GM12878 (cell line): Measurements from ENCODE around the gene NAALADL2. TPM values are rescaled to one million over a fixed set of nuclear protein-coding genes. Genes with fewer than 3 reads are reported as not detected.
"Not testable (repeated sequence)": the region's sequence is repeated elsewhere in the genome, so short reads cannot be mapped to it uniquely, and the experiment has no call there.

Experiments
- ATAC-seq: fragments of 200-7000 bp; cut with Tn5 transposase; 3 replicates; pipeline ENCODE4 v1.9.1; 2020; ENCODE audit warnings: mild to moderate bottlenecking, moderate library complexity
- BruUV-seq: library from RNA; stranded (reverse); fragments of 400-500 nt; replicated peaks from 2 replicates; lab custom pipeline; 2021; lab: Mats Ljungman, UMichigan
- CTCF ChIA-PET: fragments of 300-600 bp; sonication (Branson Sonifier 250); formaldehyde crosslinking; extraction: SDS; loops from one replicate; lab custom pipeline; 2021; ENCODE audit warnings: inconsistent platforms; lab: Yijun Ruan, JAX
- POLR2A ChIA-PET: fragments of 350-600 bp; formaldehyde crosslinking; extraction: SDS; loops from one replicate; lab custom pipeline; 2021; ENCODE audit warnings: inconsistent platforms; lab: Charles Lee
- RAD21 ChIA-PET: fragments of 300-600 bp; sonication (Branson Sonifier 250); formaldehyde crosslinking; loops from one replicate; lab custom pipeline; 2023; ENCODE audit warnings: antibody characterized with exemption; ENCODE audit not compliant: unreplicated experiment; lab: Charles Lee
- SMC1A ChIA-PET: fragments of 300-600 bp; sonication (Branson Sonifier 250); formaldehyde crosslinking; loops from one replicate; lab custom pipeline; 2023; ENCODE audit not compliant: unreplicated experiment, uncharacterized antibody; lab: Charles Lee
- DNase-seq: peaks from one replicate; pipeline ENCODE4 v3.0.0-alpha.2; 2011; ENCODE audit warnings: low read depth, low spot score
- FAIRE-seq: peaks from 3 replicates; lab custom pipeline; 2011; peaks lifted over from hg19 to GRCh38; lab: Jason Lieb, UNC
- H2AFZ ChIP-seq: 2 replicates; pipeline ENCODE4 v1.6.0; 2011; ENCODE audit warnings: low read depth, low read length, control low read depth; ENCODE audit not compliant: control insufficient read depth
- H3K27ac ChIP-seq: 2 replicates; pipeline ENCODE4 v1.5.1; 2011; ENCODE audit warnings: control low read depth; ENCODE audit not compliant: control insufficient read depth, insufficient read depth
- H3K27me3 ChIP-seq, 2 experiments: replicated peaks in 1 of 2; 2 replicates each; pipeline versions ENCODE4 v1.6.0 to v1.6.1; 2011; ENCODE audit warnings: low read length in 1 of 2; ENCODE audit not compliant: control insufficient read depth in 2 of 2, insufficient read depth in 2 of 2
- H3K36me3 ChIP-seq, 2 experiments: 2 replicates each; pipeline ENCODE4 v1.5.1; 2011; ENCODE audit warnings: low read length in 1 of 2; ENCODE audit not compliant: control insufficient read depth in 2 of 2, insufficient read depth in 2 of 2
- H3K4me1 ChIP-seq: 2 replicates; pipeline ENCODE4 v1.6.1; 2011; ENCODE audit warnings: mild to moderate bottlenecking, low read length, moderate library complexity, mixed read lengths; ENCODE audit not compliant: control insufficient read depth, insufficient read depth
- H3K4me2 ChIP-seq: 2 replicates; pipeline ENCODE4 v1.6.0; 2011; ENCODE audit warnings: control low read depth; ENCODE audit not compliant: control insufficient read depth, insufficient read depth
- H3K4me3 ChIP-seq: fragments of 200-600 bp; sonication (generic); 2 replicates; pipeline ENCODE4 v1.5.1; 2016
- H3K79me2 ChIP-seq: 2 replicates; pipeline ENCODE4 v1.6.0; 2011; ENCODE audit warnings: low read length; ENCODE audit not compliant: control insufficient read depth, insufficient read depth
- H3K9ac ChIP-seq: 2 replicates; pipeline ENCODE4 v1.8.0; 2011; ENCODE audit warnings: low read length, control low read depth, mixed read lengths; ENCODE audit not compliant: control insufficient read depth, insufficient read depth
- H3K9me3 ChIP-seq: replicated peaks from 3 replicates; pipeline ENCODE4 v1.5.1; 2011; ENCODE audit warnings: mild to moderate bottlenecking, low read length; ENCODE audit not compliant: control insufficient read depth, insufficient read depth
- H4K20me1 ChIP-seq: 2 replicates; pipeline ENCODE4 v1.6.0; 2011; ENCODE audit not compliant: control insufficient read depth, insufficient read depth
- BCLAF1 ChIP-seq: fragments of 450-650 bp; IDR thresholded peaks from 2 replicates; pipeline ENCODE4 v1.6.1; 2017; ENCODE audit warnings: antibody characterized with exemption, mild to moderate bottlenecking, moderate library complexity
- BMI1 ChIP-seq: fragments of 450-650 bp; IDR thresholded peaks from 2 replicates; pipeline ENCODE4 v1.6.1; 2016; ENCODE audit warnings: mild to moderate bottlenecking, moderate library complexity, borderline replicate concordance
- CEBPB ChIP-seq, 2 experiments: fragments of 150-350 bp in 1 of 2; IDR thresholded peaks; 2 replicates each; pipeline ENCODE4 v1.6.1; 2012 to 2014; ENCODE audit warnings: low read depth in 2 of 2, low read length in 2 of 2, borderline replicate concordance in 1 of 2, inconsistent platforms in 1 of 2
- EGR1 ChIP-seq, 2 experiments: IDR thresholded peaks; 1 replicate in 1 of 2; 2 replicates in 1 of 2; pipeline ENCODE4 v1.6.1; 2011 to 2012; ENCODE audit warnings: low read depth in 2 of 2, low read length in 2 of 2, borderline replicate concordance in 1 of 2, mild to moderate bottlenecking in 1 of 2, moderate library complexity in 1 of 2
- NFXL1 ChIP-seq: fragments of 450-650 bp; IDR thresholded peaks from 2 replicates; pipeline ENCODE4 v1.6.1; 2017; ENCODE audit warnings: antibody characterized with exemption, mild to moderate bottlenecking, borderline replicate concordance
- RELA ChIP-seq: fragments of 450-650 bp; IDR thresholded peaks from 2 replicates; pipeline ENCODE4 v1.8.0; 2014; ENCODE audit warnings: borderline replicate concordance; ENCODE audit not compliant: partially characterized antibody
- SIX5 ChIP-seq: IDR thresholded peaks from 2 replicates; pipeline ENCODE4 v1.6.1; 2011; ENCODE audit warnings: mild to moderate bottlenecking, low read depth, low read length, moderate library complexity; ENCODE audit not compliant: severe bottlenecking
- SKIL ChIP-seq: fragments of 450-650 bp; IDR thresholded peaks from 2 replicates; pipeline ENCODE4 v1.6.1; 2017; ENCODE audit warnings: mild to moderate bottlenecking, low read depth, inconsistent platforms; ENCODE audit not compliant: poor library complexity, severe bottlenecking
- SMAD5 ChIP-seq: IDR thresholded peaks from 2 replicates; pipeline ENCODE4 v1.6.1; 2016; ENCODE audit warnings: antibody characterized with exemption, low read depth
- WGBS: methylation state at CpG from one replicate; pipeline ENCODE4 v1.1.6; 2016; ENCODE audit warnings: low lambda C conversion rate; ENCODE audit not compliant: insufficient replicate concordance, insufficient coverage; ENCODE audit errors: missing lambda C conversion rate; 5-methylcytosine and 5-hydroxymethylcytosine counted together
- in situ Hi-C: fragments of 300-500 bp; cut with MboI; formaldehyde crosslinking; loops from 9 replicates; pipeline ENCODE4 v1.14.3; 2018; ENCODE audit warnings: mixed read lengths
- intact Hi-C: fragments of 100-400 bp; cut with micrococcal nuclease; formaldehyde crosslinking; loops from one replicate; pipeline ENCODE4 v1.14.2; 2022; ENCODE audit not compliant: unreplicated experiment
- polyA plus RNA-seq, 11 experiments: library from polyadenylated mRNA; depleted of rRNA in 4 of 11; unstranded in 6 of 11; stranded (reverse) in 5 of 11; fragments of >200 nt; fragmentation: Nextera tagmentation in 4 of 11; fragmentation: Illumina TruSeq in 1 of 11; extraction: Ambion mirVana in 4 of 11; extraction: Trizol in 1 of 11; gene quantifications; 1 replicate in 1 of 11; 2 replicates in 10 of 11; pipeline versions ENCODE4 v1.2.1 to v1.2.3, GENCODE V29; 2011 to 2016; ENCODE audit warnings: inconsistent platforms in 2 of 11, missing spikeins in 2 of 11, low read depth in 1 of 11
- total RNA-seq, 4 experiments: library from RNA; depleted of rRNA in 3 of 4; stranded (reverse); fragments of >200 nt in 3 of 4; fragmentation: Illumina TruSeq in 1 of 4; extraction: Trizol in 1 of 4; gene quantifications; 2 replicates each; pipeline versions ENCODE4 v1.2.1 to v1.2.3, GENCODE V29; 2013 to 2021

The NAALADL2 gene
- total and polyA plus RNA-seq, 10 of the 15 experiments (the other 5 are each of a cell fraction or from before 2014, with no cell fraction given): 0.06 to 10.8 (median 0.46) TPM

GRCh38 chr3:175087128-175087527 lies 228.0 kb downstream of the NAALADL2 start:
- H3K79me2 ChIP-seq, BruUV-seq, H3K36me3 ChIP-seq, H3K9ac ChIP-seq, RAD21 ChIA-PET, H3K4me3 ChIP-seq, H3K27me3 ChIP-seq, ATAC-seq, DNase-seq, POLR2A ChIA-PET, CTCF ChIA-PET, H2AFZ ChIP-seq, in situ Hi-C loops, intact Hi-C loops, H3K27ac ChIP-seq, H3K9me3 ChIP-seq, SMC1A ChIA-PET, H4K20me1 ChIP-seq, FAIRE-seq, H3K4me2 ChIP-seq, H3K4me1 ChIP-seq: not testable (repeated sequence)
- WGBS: 41% methylated on average over 17 of the region's 19 CpGs

GRCh38 chr3:175088766-175089380 lies 229.7 kb downstream of the NAALADL2 start:
- 22% methylated on average over 3 of the region's 3 CpGs for WGBS
- H3K27me3 ChIP-seq: no peaks in the 10 kb centered on the region
- no peak overlapping the region for H3K4me3 ChIP-seq
- DNase-seq (no peak), FAIRE-seq (no peak), ATAC-seq (no peak)
- SMC1A ChIA-PET: no interaction called here
- RAD21 ChIA-PET: no interaction called here
- in situ Hi-C loops: no loop called here
- H3K27ac ChIP-seq: no peak overlapping the region
- no TSS peak for BruUV-seq
- no peaks in the 10 kb centered on the region for H3K4me1 ChIP-seq
- POLR2A ChIA-PET: no interaction called here
- H3K79me2 ChIP-seq: no peaks in the 10 kb centered on the region
- H3K4me2 ChIP-seq: no peak overlapping the region
- CTCF ChIA-PET: no interaction called here
- no peak overlapping the region for H3K9ac ChIP-seq
- intact Hi-C loops: no loop called here
- no peak overlapping the region for H2AFZ ChIP-seq
- H3K36me3 ChIP-seq: no peaks in the 10 kb centered on the region
- no peaks in the 10 kb centered on the region for H4K20me1 ChIP-seq
- H3K9me3 ChIP-seq: no peaks in the 10 kb centered on the region
- TF ChIP-seq BMI1 (no peak), SMAD5 (no peak), EGR1 (IDR thresholded peaks at IDR 0.05; ENCODE audit: borderline replicate concordance in 1 of 2, low read depth in 2 of 2, low read length in 2 of 2) (no peak), CEBPB (IDR thresholded peaks at IDR 0.05; ENCODE audit: borderline replicate concordance in 1 of 2, low read depth in 2 of 2, low read length in 2 of 2) (no peak), RELA (no peak), NFXL1 (no peak), BCLAF1 (no peak), SIX5 (no peak), SKIL (no peak)
